Mesenchymal stem cell (in vitro differentiated cells and primary cell): Measurements from ENCODE around the gene SSBP4.

Experiments
- DNase-seq: peaks from one replicate; pipeline ENCODE4 v3.0.0-alpha.2; 2013
- H2AFZ ChIP-seq: one replicate; pipeline ENCODE4 v1.6.1; 2013; ENCODE audit warnings: low read depth, mild to moderate bottlenecking, control low read depth, inconsistent platforms, low read length, moderate library complexity
- H2AK5ac ChIP-seq: 2 replicates; pipeline ENCODE4 v1.6.1; 2013; ENCODE audit warnings: low read length, moderate library complexity, mild to moderate bottlenecking, inconsistent platforms; ENCODE audit not compliant: severe bottlenecking
- H2BK120ac ChIP-seq: one replicate; pipeline ENCODE4 v1.6.1; 2013; ENCODE audit warnings: low read depth, mild to moderate bottlenecking, inconsistent platforms, low read length, moderate library complexity
- H2BK12ac ChIP-seq, 2 experiments: one replicate each; pipeline ENCODE4 v1.6.1; 2013; ENCODE audit warnings: inconsistent platforms in 2 of 2, low read length in 2 of 2, mild to moderate bottlenecking in 2 of 2, moderate library complexity in 2 of 2, control low read depth in 1 of 2
- H2BK15ac ChIP-seq: one replicate; pipeline ENCODE4 v1.6.1; 2013; ENCODE audit warnings: mild to moderate bottlenecking, low read depth, inconsistent platforms; ENCODE audit not compliant: poor library complexity, severe bottlenecking
- H2BK5ac ChIP-seq: 2 replicates; pipeline ENCODE4 v1.6.1; 2013; ENCODE audit warnings: low read depth, mild to moderate bottlenecking, low read length, control low read depth, inconsistent platforms; ENCODE audit not compliant: poor library complexity, severe bottlenecking
- H3K14ac ChIP-seq, 2 experiments: one replicate each; pipeline ENCODE4 v1.6.1; 2013; ENCODE audit warnings: inconsistent platforms in 2 of 2, low read length in 2 of 2, control low read depth in 1 of 2, mild to moderate bottlenecking in 1 of 2, moderate library complexity in 1 of 2
- H3K18ac ChIP-seq, 2 experiments: one replicate each; pipeline ENCODE4 v1.6.1; 2013; ENCODE audit warnings: inconsistent platforms in 2 of 2, low read length in 2 of 2, control low read depth in 1 of 2, low read depth in 1 of 2, mild to moderate bottlenecking in 1 of 2
- H3K23ac ChIP-seq, 2 experiments: one replicate each; pipeline ENCODE4 v1.6.1; 2013; ENCODE audit warnings: inconsistent platforms in 2 of 2, low read length in 2 of 2, mild to moderate bottlenecking in 2 of 2, moderate library complexity in 2 of 2, control low read depth in 1 of 2
- H3K27ac ChIP-seq: 2 replicates; pipeline ENCODE4 v1.5.1; 2013; ENCODE audit warnings: mild to moderate bottlenecking, moderate library complexity, low read length, control low read depth, inconsistent platforms; ENCODE audit not compliant: poor library complexity, severe bottlenecking
- H3K27me3 ChIP-seq, 2 experiments: 2 replicates each; pipeline versions ENCODE4 v1.6.1 to v1.7.0; 2013; ENCODE audit warnings: low read length in 2 of 2, mild to moderate bottlenecking in 2 of 2, moderate library complexity in 2 of 2, control low read depth in 1 of 2, inconsistent platforms in 1 of 2; ENCODE audit not compliant: control insufficient read depth in 1 of 2, insufficient read depth in 1 of 2
- H3K36me3 ChIP-seq, 2 experiments: 2 replicates each; pipeline versions ENCODE4 v1.6.1 to v1.7.0; 2013; ENCODE audit warnings: low read length in 2 of 2, control low read depth in 1 of 2, inconsistent platforms in 1 of 2, low read depth in 1 of 2, mild to moderate bottlenecking in 1 of 2; ENCODE audit not compliant: insufficient read depth in 2 of 2, control insufficient read depth in 1 of 2
- H3K4ac ChIP-seq, 2 experiments: one replicate each; pipeline ENCODE4 v1.6.1; 2013; ENCODE audit warnings: inconsistent platforms in 2 of 2, low read length in 2 of 2, mild to moderate bottlenecking in 2 of 2, moderate library complexity in 2 of 2, control low read depth in 1 of 2, low read depth in 1 of 2
- H3K4me1 ChIP-seq: 2 replicates; pipeline ENCODE4 v1.6.1; 2013; ENCODE audit warnings: low read depth, low read length, control low read depth; ENCODE audit not compliant: control insufficient read depth, insufficient read depth
- H3K4me2 ChIP-seq: 2 replicates; pipeline ENCODE4 v1.6.1; 2013; ENCODE audit warnings: low read length, mild to moderate bottlenecking, inconsistent platforms; ENCODE audit not compliant: poor library complexity, severe bottlenecking
- H3K4me3 ChIP-seq, 2 experiments: 2 replicates each; pipeline versions ENCODE4 v1.5.1 to v1.7.0; 2013; ENCODE audit warnings: low read length in 2 of 2, mild to moderate bottlenecking in 2 of 2, control low read depth in 1 of 2, low read depth in 1 of 2; ENCODE audit not compliant: insufficient read depth in 1 of 2
- H3K79me1 ChIP-seq: replicated peaks from 2 replicates; pipeline ENCODE4 v1.6.1; 2013; ENCODE audit warnings: mild to moderate bottlenecking, control low read depth, low read length, inconsistent platforms; ENCODE audit not compliant: poor library complexity, severe bottlenecking
- H3K9ac ChIP-seq: 2 replicates; pipeline ENCODE4 v1.7.0; 2013; ENCODE audit warnings: mild to moderate bottlenecking, low read length, moderate library complexity
- H3K9me3 ChIP-seq: 2 replicates; pipeline ENCODE4 v1.7.0; 2013; ENCODE audit warnings: mild to moderate bottlenecking, low read length; ENCODE audit not compliant: control insufficient read depth
- H4K8ac ChIP-seq: one replicate; pipeline ENCODE4 v1.6.1; 2013; ENCODE audit warnings: inconsistent platforms, mild to moderate bottlenecking, low read length, moderate library complexity
- H4K91ac ChIP-seq: one replicate; pipeline ENCODE4 v1.6.1; 2013; ENCODE audit warnings: mild to moderate bottlenecking, low read length, inconsistent platforms
- WGBS: methylation state at CpG from one replicate; pipeline ENCODE4 v1.1.7; 2013; ENCODE audit warnings: mixed read lengths; 5-methylcytosine and 5-hydroxymethylcytosine counted together

SSBP4 gene

GRCh38 chr19:18424122-18424889 is 5.1 kb downstream of the SSBP4 start:
- Histone ChIP-seq H3K18ac (no peak overlapping the region), H3K9me3 (no peaks in the 10 kb centered on the region)
- 87% methylated on average over 22 of the region's 22 CpGs for WGBS

GRCh38 chr19:18424890-18425514 is 5.8 kb downstream of the SSBP4 start:
- no peak overlapping the region for H3K23ac ChIP-seq
- H2AFZ ChIP-seq: no peak overlapping the region
- H3K14ac ChIP-seq: no peak overlapping the region
- H2BK120ac ChIP-seq: no peak overlapping the region
- no peak for DNase-seq
- no peak overlapping the region for H4K8ac ChIP-seq
- H3K9me3 ChIP-seq: no peaks in the 10 kb centered on the region
- no peaks in the 10 kb centered on the region for H3K27me3 ChIP-seq
- no peak overlapping the region for H3K4ac ChIP-seq
- H3K18ac ChIP-seq: no peak overlapping the region
- WGBS: 92% methylated on average over 16 of the region's 17 CpGs
- peaks cover 74% of the 10 kb centered on the region for H3K4me1 ChIP-seq
- H2BK12ac ChIP-seq: peak overlapping the region in 1 of 2 experiments; percentile 6
- no peak overlapping the region for H3K4me3 ChIP-seq
- H3K4me2 ChIP-seq: no peak overlapping the region
- no peak overlapping the region for H4K91ac ChIP-seq
- no peak overlapping the region for H2BK5ac ChIP-seq
- H2BK15ac ChIP-seq: no peak overlapping the region
- H3K9ac ChIP-seq: peak overlapping the region; percentile 77
- H3K27ac ChIP-seq: no peak overlapping the region
- peaks cover 5% of the 10 kb centered on the region for H3K79me1 ChIP-seq
- peaks cover 0 to 36% of the 10 kb centered on the region in 2 experiments for H3K36me3 ChIP-seq
- no peak overlapping the region for H2AK5ac ChIP-seq

More at GRCh38 chr19:18424122-18424889, 5.1 kb downstream of the SSBP4 start:
- no peak overlapping the region for H2AFZ ChIP-seq
- no peak overlapping the region for H2BK5ac ChIP-seq
- H4K8ac ChIP-seq: no peak overlapping the region
- H3K36me3 ChIP-seq: peaks cover 0 to 36% of the 10 kb centered on the region in 2 experiments
- no peak overlapping the region for H3K9ac ChIP-seq
- no peak overlapping the region for H2BK12ac ChIP-seq
- H3K23ac ChIP-seq: no peak overlapping the region
- no peak overlapping the region for H2BK15ac ChIP-seq
- DNase-seq: no peak
- H2AK5ac ChIP-seq: no peak overlapping the region
- H3K27me3 ChIP-seq: no peaks in the 10 kb centered on the region
- no peak overlapping the region for H3K4me2 ChIP-seq
- H2BK120ac ChIP-seq: no peak overlapping the region
- H3K14ac ChIP-seq: no peak overlapping the region
- no peak overlapping the region for H3K4ac ChIP-seq
- H3K4me3 ChIP-seq: no peak overlapping the region
- peaks cover 2% of the 10 kb centered on the region for H3K79me1 ChIP-seq
- no peak overlapping the region for H4K91ac ChIP-seq
- H3K27ac ChIP-seq: no peak overlapping the region
- peaks cover 70% of the 10 kb centered on the region for H3K4me1 ChIP-seq

GRCh38 chr19:18425515-18426415 is 6.6 kb downstream of the SSBP4 start:
- no peak overlapping the region for H3K23ac ChIP-seq
- no peaks in the 10 kb centered on the region for H3K9me3 ChIP-seq
- peak overlapping the region in 1 of 2 experiments; percentile 7 for H2BK12ac ChIP-seq
- H3K18ac ChIP-seq: peak overlapping the region in 1 of 2 experiments; percentile 35
- no peak overlapping the region for H3K4me2 ChIP-seq
- peak overlapping the region; percentile 31 for H4K91ac ChIP-seq
- H2AK5ac ChIP-seq: no peak overlapping the region
- H2AFZ ChIP-seq: no peak overlapping the region
- H3K9ac ChIP-seq: peak overlapping the region; percentile 77
- H2BK15ac ChIP-seq: no peak overlapping the region
- peaks cover 11% of the 10 kb centered on the region for H3K79me1 ChIP-seq
- H3K27me3 ChIP-seq: no peaks in the 10 kb centered on the region
- 74% methylated on average over 17 of the region's 18 CpGs for WGBS
- no peak overlapping the region for H2BK120ac ChIP-seq
- H3K4me3 ChIP-seq: peak overlapping the region in 1 of 2 experiments; percentile 54
- no peak overlapping the region for H4K8ac ChIP-seq
- H3K4ac ChIP-seq: peak overlapping the region in 1 of 2 experiments; percentile 5
- peak overlapping the region in 1 of 2 experiments; percentile 62 for H3K14ac ChIP-seq
- no peak overlapping the region for H2BK5ac ChIP-seq
- H3K36me3 ChIP-seq: peaks cover under 1 to 41% of the 10 kb centered on the region in 2 experiments
- H3K27ac ChIP-seq: no peak overlapping the region
- DNase-seq: peak; percentile 63
- peaks cover 75% of the 10 kb centered on the region for H3K4me1 ChIP-seq
